HK-2 (cell line): ENCODE measurements around the gene STX16.

ENCODE experiments used
- DNase-seq: peaks from one replicate; pipeline ENCODE4 v3.0.0-alpha.2; 2018; ENCODE audit not compliant: unreplicated experiment

The STX16 gene

DNA sequence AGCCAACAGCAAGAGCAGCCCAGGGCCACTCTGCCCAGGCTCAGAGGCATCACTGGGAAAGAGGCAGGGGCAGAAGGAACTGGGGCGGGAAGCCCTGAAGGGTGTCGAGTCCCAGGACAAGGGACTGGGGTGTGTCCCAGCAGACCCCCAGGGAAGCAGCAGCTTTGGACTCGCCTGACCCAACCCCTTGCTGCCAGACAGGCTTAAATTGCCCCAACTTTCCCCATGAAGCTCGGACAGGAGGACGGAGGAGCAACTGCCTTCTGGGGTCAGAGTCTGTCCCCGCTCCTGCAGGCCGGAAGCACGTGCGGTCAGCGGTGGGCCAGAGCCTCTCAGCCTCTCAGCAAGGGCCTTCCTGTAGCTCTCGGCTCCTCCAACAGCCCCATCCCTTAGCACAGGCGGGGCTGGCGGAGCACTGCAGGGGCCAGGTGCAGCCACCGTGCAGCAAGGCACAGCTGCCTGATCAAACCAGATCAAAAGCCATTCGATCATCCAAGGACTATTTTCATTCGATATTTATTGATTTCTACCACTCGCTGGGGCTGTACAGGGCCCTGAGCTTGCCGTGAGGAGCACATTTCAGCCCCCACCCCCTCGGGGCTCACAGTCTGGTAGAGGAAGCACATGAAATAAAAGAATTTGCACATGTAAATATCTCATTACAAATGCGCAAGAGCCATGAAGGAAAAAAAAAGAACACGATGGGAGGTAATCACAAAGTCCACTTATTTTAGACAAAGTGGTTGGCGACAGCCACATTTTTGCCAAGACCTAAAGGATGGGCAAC lies 31.8 kb upstream of the STX16 start:
- no peak for DNase-seq

DNA sequence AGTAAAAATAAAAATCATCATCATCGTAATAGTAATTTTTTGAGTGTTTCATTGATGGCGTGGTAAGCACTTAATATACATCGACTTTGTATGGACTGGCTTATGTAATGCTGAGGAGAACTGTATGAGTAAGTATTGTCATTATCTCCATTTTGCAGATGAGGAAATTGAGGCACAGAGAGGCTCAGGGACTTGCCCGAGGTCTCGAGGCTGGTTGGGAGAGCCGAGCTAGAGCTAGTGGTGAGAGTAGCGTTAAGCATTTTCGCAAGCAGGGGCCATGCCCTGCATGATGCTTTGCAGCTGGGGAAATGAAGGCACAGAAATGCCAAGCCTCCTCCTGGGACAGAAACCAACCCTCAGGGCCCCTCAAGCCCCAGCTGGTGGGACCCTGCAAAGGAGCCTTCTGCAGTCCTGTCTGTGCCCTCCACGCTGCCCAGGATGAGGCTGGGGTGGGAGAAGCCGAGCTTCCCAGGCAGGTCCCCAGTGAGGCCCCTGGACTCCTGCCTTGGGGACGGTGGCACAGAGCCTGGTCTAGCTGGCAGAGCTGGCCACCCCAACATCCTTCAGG lies 31.1 kb upstream of the STX16 start:
- DNase-seq = no peak

DNA sequence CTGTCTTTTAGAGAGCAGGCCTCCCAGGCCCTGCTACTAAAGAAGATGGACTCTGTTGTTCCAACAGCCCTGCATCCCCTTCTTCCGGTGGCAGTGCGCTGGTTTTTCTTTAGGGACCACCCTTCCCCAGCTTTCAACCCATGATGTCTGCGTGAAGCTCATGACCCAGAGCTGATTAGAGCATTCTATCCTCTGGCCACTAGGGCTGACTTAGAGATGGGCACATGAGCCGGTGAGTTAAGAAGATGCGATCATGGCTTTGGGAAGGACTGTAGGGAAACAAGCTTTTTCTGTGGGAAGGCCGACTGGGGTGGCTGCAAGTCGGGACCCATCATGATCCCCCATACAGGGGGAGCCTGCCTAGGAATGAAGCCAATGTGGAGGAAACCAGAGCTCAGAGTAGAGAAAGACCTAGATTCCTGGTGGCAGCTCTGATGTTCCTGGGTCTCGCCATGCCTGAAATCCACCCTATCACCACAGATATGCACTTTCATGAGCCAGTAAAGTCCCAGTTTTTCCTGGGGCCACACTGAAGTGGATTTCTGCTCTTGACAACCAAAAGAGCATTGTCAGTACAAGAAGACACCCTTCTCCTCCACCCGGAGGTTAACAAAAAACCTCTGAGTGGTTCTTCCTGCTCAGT lies 29.1 kb upstream of the STX16 start:
- no peak for DNase-seq

DNA sequence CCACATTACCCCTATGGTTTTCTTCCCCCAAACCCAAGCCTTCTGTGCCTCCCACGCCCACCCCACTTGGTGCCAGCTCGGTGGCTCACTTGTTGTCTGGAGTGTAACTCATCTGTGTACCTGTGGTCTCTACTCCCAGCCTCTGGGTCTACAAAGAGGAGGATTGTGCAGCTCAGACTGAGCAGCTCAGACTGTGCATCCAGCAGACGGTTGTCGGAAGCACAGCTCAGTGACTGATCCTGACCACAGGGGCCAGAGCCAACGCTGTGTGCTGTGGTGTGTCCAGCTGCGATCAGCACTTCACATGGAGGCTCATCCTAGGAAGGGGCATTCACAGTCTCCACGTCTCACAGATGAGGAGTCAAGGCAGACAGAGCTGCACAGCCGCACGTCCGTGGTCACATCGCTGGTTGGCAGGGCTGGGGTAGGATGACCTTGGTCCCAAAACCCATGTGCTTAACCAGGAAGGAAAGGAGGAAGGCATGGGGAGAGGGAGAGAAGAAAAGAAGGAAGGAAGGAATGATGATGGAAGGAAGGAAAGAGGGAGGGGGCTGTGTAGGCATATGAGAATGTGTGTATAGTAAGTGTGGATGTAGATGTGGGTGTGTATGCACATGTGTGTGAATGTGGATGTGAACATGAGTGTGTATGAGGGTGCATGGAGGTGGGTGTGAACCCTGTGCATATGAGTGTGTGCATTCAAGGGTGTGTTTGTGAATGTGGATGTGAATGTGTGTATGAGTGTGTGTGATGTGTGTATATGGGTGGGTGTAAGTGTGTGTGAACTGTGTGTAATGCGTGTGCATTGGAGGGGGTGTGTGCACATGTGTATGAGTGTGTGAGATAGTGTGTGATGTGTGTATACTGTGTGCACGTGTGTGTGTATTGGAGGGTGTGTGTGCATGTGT lies 28.2 kb upstream of the STX16 start:
- no peak for DNase-seq

DNA sequence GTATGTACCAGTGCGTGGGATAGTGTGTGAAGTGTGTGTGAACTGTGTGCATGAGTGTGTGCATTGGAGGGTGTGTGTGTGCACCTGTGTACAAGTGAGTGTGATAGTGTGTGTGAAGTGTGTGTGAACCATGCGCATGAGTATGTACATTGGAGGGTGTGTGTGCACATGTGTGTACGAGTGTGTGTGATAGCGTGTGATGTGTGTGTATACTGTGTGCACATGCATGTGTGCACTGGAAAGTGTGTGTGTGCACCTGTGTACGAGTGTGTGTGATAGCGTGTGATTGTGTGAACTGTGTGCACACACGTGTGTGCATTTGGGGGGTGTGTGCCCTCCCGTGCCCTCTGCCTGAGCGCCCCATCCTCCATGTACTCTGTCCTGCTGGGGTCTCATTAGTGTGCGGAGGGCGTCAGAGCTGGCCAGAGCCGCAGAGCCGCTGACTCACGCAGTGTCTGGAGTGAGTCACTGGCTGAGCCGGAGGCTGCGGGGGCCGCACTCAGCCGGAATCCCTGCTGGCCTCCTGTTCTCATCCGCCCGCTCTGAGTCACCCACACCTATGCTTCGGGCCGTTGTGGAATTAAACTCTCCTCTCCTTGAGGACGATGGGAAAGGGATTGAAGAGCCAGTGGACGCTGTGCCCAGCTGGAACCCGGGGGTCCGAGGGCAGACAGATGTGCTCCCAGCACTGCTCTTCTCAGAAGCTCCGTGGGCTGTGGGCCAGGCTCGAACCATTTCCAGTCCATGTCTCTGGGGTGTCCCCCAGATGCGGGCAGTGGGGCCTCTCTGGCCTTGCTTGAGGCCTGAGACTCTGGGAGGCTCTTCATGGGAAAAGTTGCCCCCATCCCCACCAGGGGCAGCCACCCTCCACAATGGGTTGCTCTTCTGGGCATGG lies 27.3 kb upstream of the STX16 start:
- peak; percentile 95 for DNase-seq

DNA sequence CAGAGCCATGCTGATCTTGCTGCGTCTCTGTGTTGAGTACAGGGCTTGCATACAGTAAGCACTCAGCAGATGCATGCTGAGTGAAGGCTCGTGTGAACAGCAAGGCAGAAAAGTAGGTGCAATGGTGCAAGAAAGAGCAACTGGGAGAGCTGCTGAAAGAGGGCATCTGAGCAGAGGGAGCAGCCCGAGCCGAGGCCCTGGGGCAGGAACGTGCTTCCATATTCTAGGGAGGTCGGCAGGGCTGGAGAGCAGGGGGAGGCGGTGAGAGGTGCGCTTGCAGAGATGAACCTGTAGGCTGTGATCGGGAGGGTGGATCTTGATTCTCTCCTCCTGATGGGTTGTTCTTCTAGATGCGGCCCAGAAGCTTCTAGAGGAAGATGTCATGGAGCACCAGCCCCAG lies 26.4 kb upstream of the STX16 start:
- DNase-seq = no peak

DNA sequence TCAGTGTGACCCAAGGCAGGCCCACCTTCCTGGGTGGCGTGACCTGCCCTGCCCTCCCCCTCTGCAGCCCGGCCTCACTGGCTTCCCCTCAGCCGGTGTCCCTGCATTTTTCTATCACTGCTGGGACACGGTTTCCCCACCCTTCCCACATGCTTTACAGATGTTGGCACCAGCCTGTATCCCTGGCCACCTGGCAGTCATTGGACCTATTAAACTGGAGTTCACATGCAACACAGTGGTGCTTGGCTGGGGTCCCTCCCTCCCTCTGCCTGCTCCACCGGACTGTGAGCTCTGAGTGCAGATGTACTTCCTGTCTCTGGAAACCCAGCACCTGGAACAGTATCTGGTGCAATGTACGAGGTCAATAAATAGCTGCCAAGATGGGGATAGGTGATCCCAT lies 25.5 kb upstream of the STX16 start:
- DNase-seq = no peak

DNA sequence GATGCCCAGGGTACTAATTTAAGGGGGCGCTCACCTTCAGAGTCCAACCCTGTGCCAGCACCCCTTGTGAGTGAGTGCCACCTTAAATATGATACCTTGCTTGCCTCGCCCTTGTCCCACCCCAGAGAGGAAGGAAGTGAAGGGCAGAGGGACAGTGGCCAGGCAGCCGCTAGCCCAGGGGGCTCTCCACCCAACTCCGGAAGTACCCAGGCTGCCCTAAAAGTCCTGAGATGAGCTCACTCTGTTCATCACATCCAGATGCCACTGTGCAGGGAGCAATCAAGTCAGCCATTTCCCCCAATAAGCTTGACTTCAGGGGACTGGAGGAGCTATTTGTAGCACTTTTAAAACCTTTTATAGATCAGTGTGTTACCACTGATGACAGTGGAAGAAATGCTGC lies 25.0 kb upstream of the STX16 start:
- no peak for DNase-seq

DNA sequence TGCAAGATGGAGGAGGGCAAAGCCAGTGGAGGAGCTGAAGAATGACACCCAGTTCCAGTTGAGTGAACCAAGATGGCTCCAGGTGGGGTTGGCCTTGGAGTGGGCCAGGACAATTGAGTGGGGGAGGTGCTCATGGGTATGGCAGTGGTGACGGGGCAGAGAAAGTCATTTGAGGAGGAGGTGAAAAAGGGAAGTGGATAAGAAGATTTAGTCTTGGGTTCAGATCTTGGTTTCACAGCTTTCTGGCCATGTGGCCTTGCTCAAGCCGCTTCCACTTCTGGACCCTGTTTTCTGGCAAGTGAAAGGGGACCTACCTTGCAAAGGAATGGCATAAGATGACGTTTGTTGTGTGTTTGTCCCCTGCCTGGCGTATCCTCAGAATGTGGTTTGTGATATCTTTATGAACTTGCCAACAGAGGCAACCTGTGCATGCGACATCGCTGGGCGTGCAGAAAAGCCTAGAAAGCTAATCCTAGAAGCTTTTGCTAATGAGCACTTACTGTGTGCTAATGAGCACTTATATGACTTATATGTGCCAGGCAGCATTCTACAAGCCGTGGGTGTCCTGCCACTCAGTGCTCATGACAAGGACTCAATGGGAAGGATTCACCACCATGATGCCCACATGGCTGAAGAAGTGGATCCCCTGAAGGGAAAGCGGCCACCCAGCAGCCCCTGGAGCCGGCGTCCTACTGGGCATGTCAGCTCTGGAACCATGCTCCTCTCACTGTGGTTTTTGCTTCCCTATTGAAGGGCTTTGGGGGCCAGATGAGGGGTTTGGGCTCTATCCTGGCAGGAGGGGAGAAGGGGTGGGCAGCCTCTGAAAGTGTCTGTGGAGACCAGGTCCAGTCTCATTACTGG lies 23.6 kb upstream of the STX16 start:
- DNase-seq = no peak

DNA sequence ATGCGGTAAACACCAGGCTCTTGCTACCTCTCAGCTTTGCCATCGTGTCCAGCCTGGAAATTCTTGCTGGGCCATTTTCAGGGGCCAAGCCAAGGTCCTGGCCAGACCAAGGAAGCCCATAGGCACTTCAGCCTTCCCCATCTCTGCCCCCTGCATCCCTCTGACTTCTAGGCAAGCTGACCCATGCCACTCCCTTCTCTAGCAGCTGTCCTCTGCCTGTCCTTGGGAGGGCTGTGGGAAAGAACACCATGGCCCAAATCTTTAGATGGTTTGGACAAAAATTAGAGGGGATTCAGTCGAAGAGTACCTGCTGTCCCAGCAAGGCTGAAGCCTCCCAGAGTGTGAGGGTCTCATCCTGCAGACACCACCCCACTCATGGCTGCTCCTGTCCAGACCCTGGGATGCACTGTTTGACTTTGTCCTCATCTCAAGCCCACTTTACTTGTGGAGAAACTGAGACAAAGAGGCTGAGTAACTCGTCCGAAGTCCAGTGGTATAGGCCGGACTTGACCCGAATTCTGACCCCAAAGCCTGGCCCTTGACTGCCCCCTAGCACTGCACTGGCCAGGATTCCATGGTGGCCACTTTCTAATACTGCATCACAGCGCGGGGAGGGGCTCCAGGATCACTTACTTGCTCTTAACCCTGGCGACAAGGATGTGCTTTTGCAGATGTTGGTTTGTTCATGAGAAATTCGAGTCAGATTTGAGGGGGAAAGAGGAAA lies 22.4 kb upstream of the STX16 start:
- no peak for DNase-seq

DNA sequence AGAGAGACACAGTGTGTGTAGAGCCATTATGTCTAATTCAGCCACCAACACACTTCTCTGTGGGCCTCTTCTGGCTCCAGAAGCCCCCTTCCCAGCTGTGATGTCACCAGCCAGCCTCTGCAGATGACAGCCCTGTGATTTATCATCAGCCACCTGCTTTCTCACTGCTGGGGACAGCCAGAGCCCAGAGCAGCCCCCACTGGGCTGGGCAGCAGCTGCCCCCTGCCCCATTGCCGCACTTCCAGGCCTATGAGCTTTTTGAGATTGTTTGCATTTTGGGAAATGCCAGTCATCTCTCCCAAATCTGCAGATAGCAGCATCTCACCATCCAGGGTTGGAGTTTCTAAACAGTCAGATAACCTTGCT lies 21.9 kb upstream of the STX16 start:
- no peak for DNase-seq

DNA sequence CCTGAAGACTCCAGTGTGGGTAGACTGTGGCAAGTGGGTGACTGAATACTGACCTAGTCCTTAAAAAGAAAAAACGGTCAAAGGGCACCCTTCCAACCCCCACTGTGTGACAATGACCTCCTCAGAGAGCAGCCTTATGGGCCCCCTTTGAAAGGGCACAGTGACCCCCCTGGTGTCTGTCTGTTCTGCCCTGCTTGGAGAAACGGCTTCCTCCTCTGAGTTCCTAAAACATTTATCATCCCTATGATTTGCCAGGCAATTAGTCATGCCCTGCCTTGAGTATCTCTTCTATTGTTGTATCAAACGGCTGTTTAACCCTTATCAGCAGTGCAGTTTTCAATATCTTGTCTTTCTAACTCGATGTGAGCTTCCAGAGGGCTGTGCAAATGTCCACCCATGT lies 21.0 kb upstream of the STX16 start:
- DNase-seq = peak; percentile 31

DNA sequence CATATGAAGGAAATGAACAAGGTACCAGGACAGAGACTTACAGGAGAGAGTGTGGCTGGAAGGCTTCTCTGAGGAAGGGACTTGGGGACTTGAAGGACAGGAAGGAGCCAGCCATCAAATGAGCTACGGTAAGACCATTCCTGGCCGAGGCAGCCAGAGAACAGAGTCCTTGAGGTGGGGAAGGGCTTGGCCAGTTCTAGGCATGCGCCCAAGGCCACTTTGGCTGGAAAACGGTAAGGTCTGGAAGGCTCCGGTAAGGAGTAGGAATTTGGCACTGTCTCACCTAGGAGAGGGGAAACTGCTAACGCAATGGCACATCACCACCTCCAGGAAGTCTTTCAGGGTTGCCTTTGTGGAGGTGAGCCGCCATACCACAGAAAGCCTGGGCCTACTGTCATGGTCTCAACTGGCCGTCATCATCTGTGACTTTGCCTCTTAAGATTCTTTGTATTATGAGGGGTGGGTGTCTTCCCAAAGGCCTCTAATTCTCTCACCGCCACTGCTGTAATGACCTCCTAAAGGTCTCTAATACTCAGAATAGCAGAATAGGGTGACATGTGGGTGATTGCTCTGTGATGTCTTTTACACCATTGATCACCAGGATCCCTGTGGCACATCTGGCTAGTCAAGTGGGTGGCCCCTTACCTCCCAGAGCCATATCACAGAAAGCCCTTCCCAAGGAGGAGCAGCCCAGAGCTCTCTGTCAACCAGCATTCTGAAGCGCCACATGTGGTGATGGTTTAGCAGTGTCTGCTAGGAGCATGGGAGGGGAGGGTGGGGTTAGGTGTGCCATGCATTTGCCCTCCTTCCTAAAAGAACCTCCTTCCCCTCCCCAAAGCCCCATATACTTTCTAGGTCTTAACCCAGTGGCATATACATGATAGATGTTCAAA lies 17.7 kb upstream of the STX16 start:
- no peak for DNase-seq

DNA sequence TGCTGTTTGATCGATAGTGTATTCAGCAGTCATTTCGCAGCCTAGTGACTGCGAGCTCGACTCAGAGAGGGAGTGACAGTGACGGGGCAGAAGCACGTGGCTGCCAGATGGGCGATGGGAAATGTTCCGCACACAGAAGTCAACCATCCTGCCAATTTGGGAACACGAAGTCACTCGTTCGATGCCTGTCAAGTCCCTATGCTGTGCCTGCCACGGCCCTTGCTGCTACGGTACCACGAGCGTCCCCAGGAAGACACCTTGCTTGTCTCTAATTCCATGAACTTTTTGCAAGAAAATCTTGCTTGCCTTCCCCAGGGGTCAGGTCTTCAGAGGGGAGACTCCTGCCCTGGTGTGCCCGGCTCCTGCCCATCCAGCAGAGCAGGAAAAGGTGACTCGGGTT lies 17.0 kb upstream of the STX16 start:
- DNase-seq = no peak

DNA sequence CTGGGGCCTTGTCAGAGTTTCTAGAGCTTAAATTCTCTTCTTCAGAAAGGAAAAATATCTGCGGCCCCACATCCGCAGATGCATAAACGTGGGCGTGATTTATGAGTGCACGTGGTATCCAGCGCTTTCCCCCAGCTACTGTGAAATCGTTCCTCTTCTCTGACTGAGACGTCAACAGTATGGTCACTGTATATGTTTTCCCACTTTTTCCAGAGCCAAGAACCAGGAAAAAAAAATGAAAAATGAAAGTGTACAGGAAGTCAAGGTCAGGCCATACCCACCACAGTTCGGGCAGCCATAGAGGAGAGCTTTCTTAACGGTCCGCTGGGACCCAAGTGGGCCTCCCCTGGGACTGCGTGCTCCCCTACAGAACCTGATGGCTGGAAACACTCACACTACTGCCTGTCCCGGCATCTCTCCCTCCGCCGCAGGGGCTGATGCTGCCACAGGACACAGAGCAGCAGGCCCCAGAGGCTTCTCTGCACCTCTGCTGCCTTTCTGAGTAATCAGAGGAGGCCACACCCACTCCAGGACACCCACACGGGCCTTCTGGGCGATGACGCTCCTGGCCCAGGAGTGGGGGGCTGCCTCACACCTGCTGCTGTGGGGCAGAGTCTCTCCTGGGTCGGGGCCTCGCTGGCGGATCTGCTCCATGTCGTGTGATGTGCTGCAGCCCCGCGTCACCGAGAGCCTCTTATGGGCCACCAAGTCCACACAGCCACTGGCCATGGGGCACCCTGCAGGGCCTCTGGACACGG lies 16.4 kb upstream of the STX16 start:
- DNase-seq = no peak

DNA sequence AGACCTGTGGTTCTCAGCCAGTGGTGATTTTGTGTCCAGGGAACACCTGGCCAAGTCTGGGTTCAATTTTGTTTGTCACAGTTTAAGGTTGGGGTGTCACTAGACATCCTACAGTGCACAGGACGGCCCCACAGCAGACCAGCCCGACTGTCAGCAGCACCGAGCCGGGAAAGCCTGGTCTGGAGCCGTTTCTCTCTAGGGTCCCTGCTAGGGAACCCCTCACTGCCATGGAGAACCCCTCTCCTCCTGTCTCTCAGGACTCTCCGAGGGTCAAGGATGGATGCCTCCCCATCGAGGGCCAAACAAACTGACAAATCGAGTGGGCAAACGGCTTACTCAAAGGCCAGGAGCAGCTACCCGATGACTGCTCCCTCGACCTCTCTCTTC lies 15.8 kb upstream of the STX16 start:
- no peak for DNase-seq

DNA sequence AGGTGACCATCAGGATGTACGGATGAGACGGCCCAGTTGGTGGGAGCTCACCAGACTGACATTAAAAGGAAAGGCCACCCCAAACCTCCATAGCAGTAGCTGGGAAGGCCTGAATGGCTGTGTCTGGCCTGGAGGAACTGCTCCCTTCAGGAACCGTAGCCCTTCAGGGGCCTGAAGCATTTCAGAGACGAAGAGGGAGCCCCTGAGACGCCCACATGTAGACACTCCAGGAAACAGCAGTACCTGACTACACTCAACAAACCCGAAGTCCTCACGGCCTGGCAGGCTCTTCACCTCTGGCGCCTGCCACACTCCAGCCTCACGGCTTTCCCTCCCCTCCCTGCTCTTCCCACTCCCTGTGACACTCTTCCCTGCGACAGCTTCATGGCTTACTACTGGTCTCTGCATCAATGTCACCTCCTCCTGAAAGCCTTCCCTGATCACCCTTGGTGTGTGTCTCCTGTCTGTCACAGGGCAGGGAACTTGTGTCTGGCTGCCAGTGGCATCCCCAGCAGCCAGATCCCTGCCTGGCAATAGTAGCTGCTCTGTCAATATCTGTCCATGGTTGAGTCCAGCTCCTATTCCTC lies 14.6 kb upstream of the STX16 start:
- DNase-seq = no peak
